Amniotic epithelial cell (primary cell): Measurements from ENCODE around the gene VTA1.

ENCODE experiments used
- DNase-seq: peaks from one replicate; pipeline ENCODE4 v3.0.0-alpha.2; 2010; ENCODE audit warnings: low read depth

The VTA1 gene

DNA sequence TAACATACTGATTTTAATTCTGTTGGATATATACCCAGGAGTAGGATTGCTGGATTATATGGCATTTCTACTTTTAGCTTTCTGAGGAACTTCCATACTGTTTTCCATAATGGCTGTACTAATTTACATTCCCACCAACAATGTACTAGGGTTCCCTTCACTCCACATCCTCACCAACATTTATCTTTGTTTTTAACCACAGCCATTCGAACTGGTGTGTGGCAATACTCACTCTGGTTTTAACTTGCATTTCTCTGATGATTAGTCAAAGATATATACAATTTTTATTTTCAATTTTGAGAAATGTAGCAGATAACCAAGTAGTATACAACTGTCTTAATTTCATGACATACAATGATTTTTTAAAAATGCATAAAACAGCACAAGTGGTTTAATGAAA is 124.4 kb downstream of the VTA1 start:
- DNase-seq, result peak; percentile 88
